HG03039 (cell line): ENCODE data around the gene BAZ2B.
A peak's percentile ranks its signal among the peaks of the same experiment; 100 is the strongest.
"Not testable (repeated sequence)": the region's sequence is repeated elsewhere in the genome, so short reads cannot be mapped to it uniquely, and the experiment has no call there.

Source experiments
- ATAC-seq: cut with Tn5 transposase; IDR thresholded peaks from one replicate; pipeline ENCODE4 v1.9.1; 2021; ENCODE audit warnings: mild to moderate bottlenecking, moderate library complexity; ENCODE audit not compliant: unreplicated experiment

BAZ2B gene, protein sequence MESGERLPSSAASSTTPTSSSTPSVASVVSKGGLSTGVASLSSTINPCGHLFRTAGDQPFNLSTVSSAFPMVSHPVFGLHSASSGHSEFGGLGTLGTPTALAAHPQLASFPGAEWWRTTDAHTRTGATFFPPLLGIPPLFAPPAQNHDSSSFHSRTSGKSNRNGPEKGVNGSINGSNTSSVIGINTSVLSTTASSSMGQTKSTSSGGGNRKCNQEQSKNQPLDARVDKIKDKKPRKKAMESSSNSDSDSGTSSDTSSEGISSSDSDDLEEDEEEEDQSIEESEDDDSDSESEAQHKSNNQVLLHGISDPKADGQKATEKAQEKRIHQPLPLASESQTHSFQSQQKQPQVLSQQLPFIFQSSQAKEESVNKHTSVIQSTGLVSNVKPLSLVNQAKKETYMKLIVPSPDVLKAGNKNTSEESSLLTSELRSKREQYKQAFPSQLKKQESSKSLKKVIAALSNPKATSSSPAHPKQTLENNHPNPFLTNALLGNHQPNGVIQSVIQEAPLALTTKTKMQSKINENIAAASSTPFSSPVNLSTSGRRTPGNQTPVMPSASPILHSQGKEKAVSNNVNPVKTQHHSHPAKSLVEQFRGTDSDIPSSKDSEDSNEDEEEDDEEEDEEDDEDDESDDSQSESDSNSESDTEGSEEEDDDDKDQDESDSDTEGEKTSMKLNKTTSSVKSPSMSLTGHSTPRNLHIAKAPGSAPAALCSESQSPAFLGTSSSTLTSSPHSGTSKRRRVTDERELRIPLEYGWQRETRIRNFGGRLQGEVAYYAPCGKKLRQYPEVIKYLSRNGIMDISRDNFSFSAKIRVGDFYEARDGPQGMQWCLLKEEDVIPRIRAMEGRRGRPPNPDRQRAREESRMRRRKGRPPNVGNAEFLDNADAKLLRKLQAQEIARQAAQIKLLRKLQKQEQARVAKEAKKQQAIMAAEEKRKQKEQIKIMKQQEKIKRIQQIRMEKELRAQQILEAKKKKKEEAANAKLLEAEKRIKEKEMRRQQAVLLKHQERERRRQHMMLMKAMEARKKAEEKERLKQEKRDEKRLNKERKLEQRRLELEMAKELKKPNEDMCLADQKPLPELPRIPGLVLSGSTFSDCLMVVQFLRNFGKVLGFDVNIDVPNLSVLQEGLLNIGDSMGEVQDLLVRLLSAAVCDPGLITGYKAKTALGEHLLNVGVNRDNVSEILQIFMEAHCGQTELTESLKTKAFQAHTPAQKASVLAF (N-terminal part only)

DNA sequence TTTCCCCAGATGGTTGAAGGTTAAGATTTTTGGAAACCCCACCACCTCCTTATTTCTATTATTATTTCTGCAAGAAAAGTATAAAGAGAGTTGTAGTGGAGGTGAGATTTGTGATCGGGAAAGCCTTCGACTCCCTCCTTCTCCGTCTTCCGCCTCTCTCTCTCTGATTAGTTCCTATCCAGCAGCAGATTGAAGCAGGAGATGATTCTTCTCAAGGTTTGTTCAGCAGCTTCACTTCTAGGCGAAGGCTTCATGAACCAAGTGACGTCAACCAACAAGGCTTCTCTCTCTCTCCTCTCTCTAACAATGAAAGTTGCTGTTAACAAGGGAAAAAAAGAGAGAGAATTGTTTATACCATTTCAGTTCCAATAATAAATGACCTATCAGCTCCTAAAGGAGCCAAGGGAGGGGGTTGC lies at the start of gene BAZ2B:
Gene BAZ2B, minus strand, starts transcription at position 263 of the 416 bp plus-strand sequence. CDS start 137,829 bp downstream, outside the sequence.
- ATAC-seq = peak; percentile 36

DNA sequence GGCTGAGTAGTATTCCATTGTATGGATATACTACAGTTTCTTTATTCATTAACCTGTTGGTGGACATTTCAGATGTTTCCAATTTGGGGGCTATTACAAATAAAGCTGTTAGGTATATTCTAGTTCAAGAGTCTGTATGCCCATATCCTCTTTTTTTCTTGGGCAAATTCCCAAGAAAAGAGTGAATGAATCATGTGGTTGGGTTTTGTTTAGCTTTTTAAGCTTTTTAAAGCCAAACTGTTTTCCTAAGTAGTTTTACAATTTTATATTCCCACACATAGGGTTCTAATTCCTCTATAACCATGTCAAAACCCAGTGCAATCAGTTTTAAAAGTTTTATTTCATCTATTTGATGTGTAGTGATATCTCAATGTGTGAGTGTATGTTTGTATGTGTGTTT lies 44.9 kb upstream of the BAZ2B start:
- no peak for ATAC-seq

DNA sequence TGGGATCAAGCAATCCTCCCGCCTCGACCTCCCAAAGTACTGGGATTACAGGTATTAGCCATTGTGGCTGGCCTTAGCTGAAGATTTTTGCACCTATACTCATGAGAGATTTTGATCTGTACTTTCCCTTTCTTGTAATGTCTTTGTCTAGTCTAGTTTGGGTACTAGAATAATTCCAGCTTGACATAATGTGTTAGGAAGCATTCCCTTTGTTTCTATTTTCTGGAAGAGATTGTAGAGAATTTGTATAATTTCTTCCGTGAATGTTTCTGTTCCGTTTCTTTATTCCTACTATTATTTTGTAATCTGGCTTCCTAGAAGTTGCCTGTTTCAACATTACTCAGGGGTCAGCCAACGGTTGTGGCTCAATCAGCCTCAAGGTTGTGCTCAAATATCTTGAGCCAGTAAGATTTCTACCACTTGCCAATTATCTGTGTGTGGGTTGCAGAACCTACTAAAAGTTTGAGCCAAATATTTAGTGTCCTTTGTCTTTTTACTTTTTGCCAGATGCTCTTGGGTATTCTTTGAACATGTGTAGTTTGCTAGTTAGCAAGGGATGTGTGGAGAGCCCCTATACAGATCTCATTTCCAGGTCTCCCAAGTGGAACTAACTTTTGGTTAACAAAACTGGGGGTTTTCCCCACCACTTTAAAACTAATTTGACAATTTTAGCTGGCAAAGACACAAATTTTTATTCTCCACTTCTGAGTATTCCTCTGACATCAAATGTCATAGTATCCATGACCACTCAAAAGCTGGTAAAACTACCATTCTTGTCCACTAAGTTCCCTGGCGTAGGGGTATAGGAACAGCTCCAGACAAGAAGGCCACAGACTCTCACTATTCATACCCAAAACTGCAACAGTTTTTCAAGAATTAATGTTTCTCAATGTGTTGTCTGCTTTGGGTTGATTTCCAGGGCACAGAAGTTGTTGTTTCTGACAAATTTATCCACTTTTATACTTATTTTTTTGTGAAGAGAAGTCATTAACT lies 42.8 kb upstream of the BAZ2B start:
- no peak for ATAC-seq

DNA sequence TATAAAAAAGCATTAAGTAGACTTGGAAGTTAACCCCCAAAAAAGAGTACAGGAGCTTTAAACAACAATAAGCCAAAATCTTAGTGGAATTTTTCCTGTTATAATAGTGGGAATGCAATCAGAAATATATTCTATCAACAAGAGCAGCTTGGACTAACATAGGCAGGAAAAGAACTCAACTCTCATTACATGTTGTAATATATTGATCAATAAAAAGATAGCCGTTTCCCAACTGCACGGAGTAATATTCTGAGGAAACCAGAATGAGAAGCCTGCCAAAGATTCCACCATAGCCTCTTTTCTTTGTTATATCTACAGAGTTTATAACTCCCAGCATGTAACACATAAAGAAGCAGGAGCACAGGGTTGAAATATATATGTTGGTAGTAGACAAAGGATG lies 37.6 kb upstream of the BAZ2B start:
- ATAC-seq = no peak

DNA sequence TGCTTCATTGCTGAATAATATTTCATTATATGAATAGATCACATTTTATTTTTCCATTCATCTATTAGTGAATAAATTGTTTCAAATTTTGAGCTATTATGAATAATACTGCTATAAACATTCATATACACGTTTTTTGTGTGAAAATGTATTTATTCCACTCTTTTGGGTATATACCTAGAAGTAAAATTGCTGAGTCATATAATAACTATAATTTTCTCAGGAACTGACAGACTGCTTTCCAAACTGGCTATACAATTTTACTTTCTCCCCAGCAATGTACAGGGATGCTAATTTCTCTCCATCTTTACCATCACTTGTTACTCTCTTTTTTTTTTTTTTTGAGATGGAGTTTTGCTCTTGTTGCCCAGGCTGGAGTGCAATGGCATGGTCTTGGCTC lies 35.5 kb upstream of the BAZ2B start:
- no peak for ATAC-seq

DNA sequence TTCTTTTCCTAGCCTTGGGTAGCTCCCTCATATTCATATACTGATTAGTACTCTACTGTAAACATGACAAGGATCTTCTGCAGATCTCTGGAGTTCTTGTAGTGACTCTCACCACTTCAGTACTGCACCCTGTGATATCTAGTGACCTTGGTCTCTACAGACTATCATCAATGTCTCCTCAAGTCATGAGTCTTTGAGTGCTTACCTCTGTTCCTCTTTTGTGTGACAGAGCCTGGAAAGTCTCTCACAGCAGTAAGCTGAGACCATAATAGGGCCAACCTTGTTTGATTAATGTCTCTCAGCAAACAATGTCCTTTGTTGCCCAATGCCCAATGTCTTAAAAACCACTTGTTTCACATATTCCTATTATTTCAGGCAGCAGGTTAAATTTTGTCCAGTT lies 34.2 kb upstream of the BAZ2B start:
- no peak for ATAC-seq

DNA sequence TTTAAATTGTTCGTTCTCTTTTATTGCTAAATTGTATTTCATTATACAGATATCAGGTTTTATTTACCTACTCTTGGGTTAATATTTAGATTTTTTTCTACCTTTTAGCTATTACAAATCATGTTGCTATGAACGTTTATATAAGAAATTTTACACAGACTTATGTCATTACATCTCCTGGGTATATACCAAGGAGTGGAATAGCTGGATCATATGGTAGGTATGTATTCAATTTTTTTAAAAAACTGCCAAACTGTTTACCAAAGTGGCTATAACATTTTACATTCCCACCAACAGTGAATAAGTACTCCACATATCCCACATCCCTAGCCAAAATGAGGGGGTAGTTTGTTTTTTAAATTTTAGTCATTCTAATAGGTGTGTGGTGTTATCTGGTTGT lies 32.3 kb upstream of the BAZ2B start:
- ATAC-seq = no peak

DNA sequence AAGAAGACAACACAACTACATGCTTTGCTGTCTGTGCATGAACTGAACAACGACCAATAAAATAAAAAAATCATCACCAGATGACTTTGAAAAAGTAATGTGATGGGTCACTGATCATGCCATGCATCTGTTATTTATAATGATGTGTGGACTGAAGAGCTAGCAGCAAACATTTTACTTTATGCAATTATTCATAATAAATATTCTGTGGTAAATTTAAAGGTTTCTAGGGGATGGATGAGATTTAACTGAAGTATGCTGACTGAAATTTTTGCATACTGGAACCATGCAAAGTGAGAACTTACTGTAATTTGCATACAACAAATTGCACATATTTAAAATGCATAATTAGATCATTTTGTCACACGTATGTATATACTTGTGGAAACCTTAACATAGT lies 31.3 kb upstream of the BAZ2B start:
- no peak for ATAC-seq

DNA sequence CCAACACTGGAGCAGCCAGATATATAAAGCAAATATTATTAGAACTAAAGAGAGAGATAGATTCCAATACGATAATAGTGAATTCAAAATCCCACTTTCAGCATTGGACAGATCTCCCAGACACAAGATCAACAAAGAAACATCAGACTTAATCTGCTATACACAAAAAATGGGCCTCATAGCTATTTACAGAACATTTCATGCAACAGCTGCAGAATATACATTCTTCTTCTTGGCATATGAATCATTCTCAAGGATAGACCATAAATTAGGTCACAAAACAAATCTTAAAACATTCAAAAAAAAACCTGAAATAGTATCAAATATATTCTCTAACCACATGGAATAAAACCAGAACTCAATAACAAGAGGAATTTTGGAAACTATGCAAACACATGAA lies 23.8 kb upstream of the BAZ2B start:
- no peak for ATAC-seq

DNA sequence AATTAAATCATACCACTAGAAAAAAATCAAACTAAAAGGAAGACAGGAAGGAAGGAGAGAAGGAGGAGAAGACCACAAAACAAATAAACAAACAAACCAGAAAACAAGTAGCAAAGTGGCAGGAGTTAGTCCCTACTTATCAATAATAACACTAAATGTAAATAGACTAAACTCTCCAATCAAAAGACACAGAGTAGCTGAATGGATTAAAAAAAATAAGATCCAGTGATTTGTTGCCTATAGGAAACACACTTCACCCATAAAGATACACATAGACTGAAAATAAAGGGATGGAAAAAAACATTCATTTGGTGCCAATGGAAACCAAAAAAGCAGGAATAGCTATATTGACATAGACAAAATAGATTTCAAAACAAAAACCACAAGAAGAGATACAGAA lies 23.4 kb upstream of the BAZ2B start:
- no peak for ATAC-seq

DNA sequence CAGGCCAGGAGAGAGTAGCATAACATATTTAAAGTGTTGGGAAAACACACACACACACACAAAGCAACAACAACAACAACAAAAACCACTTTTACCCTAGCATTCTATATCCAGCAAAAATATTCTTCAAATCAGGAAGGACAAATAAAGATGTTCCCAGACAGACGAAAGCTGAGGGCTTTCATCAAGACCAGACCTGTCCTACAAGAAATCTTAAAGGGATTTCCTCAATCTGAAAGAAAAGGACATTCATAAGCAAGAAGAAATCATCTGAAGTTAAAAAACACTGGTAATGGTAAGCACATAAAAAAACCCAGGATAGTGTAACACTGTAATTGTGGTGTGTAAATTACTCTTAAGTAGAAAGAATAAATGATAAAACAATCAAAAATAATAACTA lies 22.7 kb upstream of the BAZ2B start:
- ATAC-seq = no peak

DNA sequence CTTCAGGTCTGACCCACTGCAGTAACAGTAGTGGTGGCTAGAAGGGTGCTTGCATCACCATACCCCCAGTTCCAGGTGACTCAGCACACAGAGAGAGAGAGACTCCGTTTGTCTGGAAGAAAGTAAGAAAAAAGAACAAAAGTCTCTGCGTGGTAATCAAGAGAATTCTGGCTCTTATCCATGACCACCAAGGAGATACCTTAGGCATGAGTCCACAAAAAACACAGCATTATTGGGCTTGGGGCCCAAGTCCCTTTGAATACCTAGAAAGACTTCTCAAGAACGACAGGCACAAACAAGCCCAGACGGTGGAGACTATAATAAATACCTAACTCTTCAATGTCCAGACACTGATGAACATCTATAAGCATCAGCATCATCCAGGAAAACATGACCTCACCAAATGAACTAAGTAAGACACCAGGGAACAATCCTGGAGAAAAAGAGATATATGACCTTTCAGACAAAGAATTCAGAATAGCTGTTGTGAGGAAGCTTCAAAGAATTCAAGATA lies 21.7 kb upstream of the BAZ2B start:
- no peak for ATAC-seq

DNA sequence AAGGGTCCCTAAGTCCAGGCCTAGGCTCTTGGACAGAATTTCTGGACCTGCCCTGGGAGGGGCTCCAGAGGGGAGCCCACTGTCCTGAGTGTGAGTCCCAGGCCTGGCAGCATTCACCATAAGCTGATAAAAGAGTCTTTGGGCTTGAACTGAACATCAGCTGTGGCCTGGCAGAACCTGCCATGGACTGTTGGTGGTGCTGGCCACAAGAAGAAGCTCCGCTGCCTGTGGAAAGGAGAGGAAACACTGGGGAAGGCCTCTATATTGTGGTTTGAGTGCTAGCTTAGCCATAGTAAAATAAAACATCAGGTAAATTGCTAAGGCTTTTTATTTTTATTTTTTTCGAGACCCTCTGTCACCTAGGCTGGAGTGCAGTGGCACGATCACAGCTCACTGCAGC lies 20.9 kb upstream of the BAZ2B start:
- ATAC-seq = no peak

DNA sequence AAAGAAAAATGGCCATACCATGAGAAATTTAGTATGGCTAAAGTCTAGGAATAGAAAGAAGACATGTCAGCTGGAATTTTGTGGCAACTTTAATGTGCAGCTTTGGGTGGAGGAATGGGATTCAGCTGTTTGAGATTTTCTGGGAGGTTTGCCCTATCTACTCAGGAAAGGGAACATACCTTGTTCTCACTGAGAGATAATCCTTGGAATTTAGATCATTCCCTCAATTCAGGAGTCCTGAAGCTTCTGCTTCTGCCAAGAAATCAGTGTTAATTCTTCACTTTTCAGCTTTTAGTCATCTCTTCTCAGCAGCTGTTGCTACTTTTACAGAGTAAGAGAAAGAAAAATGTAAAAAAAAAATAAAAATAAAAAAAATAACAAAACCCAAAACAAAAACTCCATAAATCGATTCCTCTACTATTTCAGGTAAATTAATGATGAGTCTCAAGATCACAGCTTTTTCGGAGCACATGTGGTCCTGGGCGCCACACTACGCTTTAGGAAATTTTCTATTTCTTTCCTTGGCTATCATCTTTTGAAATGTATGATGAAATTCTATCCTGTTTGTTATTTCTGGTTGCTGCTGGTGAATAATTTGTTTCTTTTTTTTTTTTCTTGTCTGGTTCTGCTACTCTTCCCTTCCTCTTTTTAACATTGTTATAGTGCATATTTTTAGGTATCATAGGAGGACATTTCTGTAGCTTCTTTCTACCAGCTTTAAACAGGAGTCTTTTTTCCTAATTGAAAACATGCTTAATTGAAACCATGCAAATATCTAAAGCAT lies 18.9 kb upstream of the BAZ2B start:
- ATAC-seq = no peak

DNA sequence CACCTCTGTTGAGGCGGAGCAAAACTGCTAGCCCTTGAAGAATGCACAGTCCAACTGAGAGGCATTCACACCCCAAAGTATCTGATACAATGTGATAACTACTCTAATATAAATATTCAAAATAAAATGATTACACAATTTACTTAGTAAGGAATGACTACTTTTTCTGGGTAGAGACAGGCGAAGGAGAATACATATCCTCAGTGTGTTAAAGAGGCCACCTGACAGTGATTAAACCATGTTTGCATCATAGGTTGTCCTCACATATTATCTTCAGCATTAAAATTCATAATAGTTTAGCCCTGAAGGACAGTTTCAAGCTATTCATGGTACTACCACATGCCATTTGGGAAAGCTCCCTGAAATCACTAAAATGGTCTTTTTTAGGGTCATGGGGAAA lies 16.9 kb upstream of the BAZ2B start:
- no peak for ATAC-seq

DNA sequence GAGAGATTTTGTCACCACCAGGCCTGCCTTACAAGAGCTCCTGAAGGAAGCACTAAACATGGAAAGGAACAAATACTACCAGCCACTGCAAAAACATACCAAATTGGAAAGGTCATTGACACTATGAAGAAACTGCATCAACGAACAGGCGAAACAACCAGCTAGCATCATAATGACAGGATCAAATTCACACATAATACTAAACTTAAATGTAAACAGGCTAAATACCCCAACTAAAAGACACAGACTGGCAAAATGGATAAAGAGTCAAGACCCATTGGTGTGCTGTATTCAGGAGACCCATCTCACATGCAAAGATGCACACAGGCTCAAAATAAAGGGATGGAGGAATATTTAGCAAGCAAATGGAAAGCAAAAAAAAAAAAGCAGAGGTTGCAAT lies 9.3 kb upstream of the BAZ2B start:
- ATAC-seq = not testable (repeated sequence)

DNA sequence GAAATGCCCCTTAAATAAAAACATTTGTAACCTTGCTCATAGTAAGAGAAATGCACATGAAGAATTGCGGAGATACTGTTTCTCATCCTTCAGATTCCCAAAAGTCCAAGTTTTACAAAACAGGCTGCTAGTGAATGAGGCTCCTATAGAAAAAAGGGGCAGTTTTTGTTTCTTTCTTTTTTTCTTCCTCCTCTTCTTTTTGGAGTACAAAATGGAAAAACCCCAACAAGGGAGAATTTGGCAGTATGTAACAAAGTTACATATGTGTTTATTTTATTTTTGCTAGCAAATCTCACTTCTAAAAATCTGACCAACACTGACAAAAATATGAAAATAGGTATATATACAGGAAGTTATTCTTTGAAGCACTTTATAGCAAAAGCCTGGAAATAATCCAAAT lies 7.1 kb upstream of the BAZ2B start:
- ATAC-seq = no peak

DNA sequence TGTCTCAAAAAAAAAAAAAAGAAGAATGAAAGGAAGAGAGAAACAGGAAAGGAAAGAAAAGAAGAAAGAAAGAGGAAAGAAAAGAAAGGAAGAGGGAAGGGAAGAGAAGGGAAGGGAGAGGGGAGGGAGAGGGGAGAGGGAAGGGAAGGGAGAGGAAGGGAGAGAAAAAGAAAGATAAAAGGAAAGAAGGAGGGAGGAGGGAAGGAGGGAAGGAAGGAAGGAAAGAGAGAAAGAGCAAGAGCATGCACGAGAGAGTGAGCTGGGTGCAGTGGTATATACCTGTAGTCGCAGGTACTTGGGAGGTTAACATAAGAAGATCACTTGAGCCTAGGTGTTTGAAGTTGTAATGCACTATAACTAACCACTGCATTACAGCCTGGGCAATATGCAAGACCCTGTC lies 6.6 kb upstream of the BAZ2B start:
- no peak for ATAC-seq

DNA sequence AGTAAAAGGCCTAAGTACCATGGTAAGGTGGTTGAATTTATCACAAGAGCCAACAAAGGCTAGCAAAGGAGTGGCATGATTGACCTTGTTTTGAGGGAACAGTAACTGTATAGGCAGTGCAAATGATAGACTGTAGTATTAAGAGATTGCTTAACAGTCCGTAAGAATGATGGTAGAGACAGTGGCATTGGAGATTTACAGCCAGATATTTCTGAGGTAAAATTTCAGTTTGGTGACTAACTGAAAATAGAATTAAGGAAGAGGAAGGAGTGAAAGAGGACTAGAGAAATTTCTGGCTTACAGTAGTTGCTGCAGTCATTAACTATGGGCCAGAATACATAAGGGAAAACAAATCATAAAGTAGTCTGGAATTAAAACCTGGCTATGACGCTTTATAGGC lies 4.4 kb upstream of the BAZ2B start:
- ATAC-seq = no peak
